Measurements from ENCODE around the gene LGR5. TPM values are rescaled to one million over a fixed set of nuclear protein-coding genes. Genes with fewer than 3 reads are reported as not detected.

LGR5 gene
- total RNA-seq, 1 donor from 2014 or later, result not detected

Other genes with a start within 250 kb of the LGR5 start
- 63.3 and 64.6 TPM in 2 replicates for gene ZFC3H1, start 224.1 kb downstream of the LGR5 start, total RNA-seq
- gene THAP2, start 224.5 kb downstream of the LGR5 start, total RNA-seq, result 5.7 and 6.9 TPM in 2 replicates
- gene TMEM19, start 246.3 kb downstream of the LGR5 start, total RNA-seq, result 10.2 and 13.5 TPM in 2 replicates

Data from activated CD4-positive, alpha-beta T cell treated with anti-CD3 and anti-CD28 coated beads, Interleukin-2, amount 10 ng/mL, durations not matched to agents 24 days and 14 days (primary cell).